HepG2 (cell line): ENCODE measurements around the gene MGAT4D. TPM values are rescaled to one million over a fixed set of nuclear protein-coding genes. Genes with fewer than 3 reads are reported as not detected.

Source experiments
- ATAC-seq: fragments of 200-7000 bp; cut with Tn5 transposase; 3 replicates; pipeline ENCODE4 v1.9.1; 2020; ENCODE audit warnings: mild to moderate bottlenecking, moderate library complexity
- BruUV-seq: library from RNA; stranded (reverse); fragments of 400-500 nt; replicated peaks from 2 replicates; lab custom pipeline; 2021; lab: Mats Ljungman, UMichigan
- CTCF ChIA-PET: fragments of 300-600 bp; formaldehyde crosslinking; extraction: SDS; loops from one replicate; lab custom pipeline; 2021; ENCODE audit warnings: low total read pairs, inconsistent platforms, low intra/inter-chr PET ratio; lab: Yijun Ruan, JAX
- POLR2A ChIA-PET: fragments of 350-600 bp; sonication (Branson Sonifier 250); formaldehyde crosslinking; loops from one replicate; lab custom pipeline; 2020; ENCODE audit warnings: antibody characterized with exemption, inconsistent platforms; lab: Yijun Ruan, JAX
- DNase-seq: peaks from one replicate; pipeline ENCODE4 v3.0.0-alpha.2; 2015; ENCODE audit warnings: low spot score
- FAIRE-seq: peaks from 3 replicates; lab custom pipeline; 2011; peaks lifted over from hg19 to GRCh38; lab: Jason Lieb, UNC
- H2AFZ ChIP-seq: one replicate; pipeline ENCODE4 v1.6.1; 2011; ENCODE audit warnings: low read length, inconsistent platforms
- H3K27ac ChIP-seq: fragments of 300-600 bp; 3 replicates; pipeline ENCODE4 v1.8.0; 2011; ENCODE audit warnings: mixed run types, mild to moderate bottlenecking, mixed read lengths, low read length, inconsistent platforms; ENCODE audit not compliant: insufficient read depth; ENCODE audit errors: extremely low read length
- H3K27me3 ChIP-seq, 2 experiments: fragments of 200-600 bp in 1 of 2; 2 replicates in 1 of 2; 3 replicates in 1 of 2; pipeline versions ENCODE4 v1.6.0 to v1.8.0; 2011; ENCODE audit warnings: low read length in 2 of 2, mild to moderate bottlenecking in 2 of 2, moderate library complexity in 2 of 2, inconsistent platforms in 1 of 2; ENCODE audit not compliant: insufficient read depth in 2 of 2, control insufficient read depth in 1 of 2
- H3K36me3 ChIP-seq, 2 experiments: fragments of 200-600 bp in 1 of 2; replicated peaks in 1 of 2; 2 replicates in 1 of 2; 3 replicates in 1 of 2; pipeline versions ENCODE4 v1.5.1 to v1.8.0; 2011; ENCODE audit warnings: low read length in 2 of 2, inconsistent platforms in 1 of 2; ENCODE audit not compliant: insufficient read depth in 2 of 2, control insufficient read depth in 1 of 2
- H3K4me1 ChIP-seq: 2 replicates; pipeline ENCODE4 v1.5.1; 2012; ENCODE audit warnings: low read length, inconsistent platforms; ENCODE audit not compliant: insufficient read depth
- H3K4me2 ChIP-seq: 2 replicates; pipeline ENCODE4 v1.6.0; 2011; ENCODE audit warnings: low read depth, low read length, inconsistent platforms
- H3K4me3 ChIP-seq, 3 experiments: fragments of 200-600 bp in 1 of 3; sonication (generic), shearing (Covaris generic) in 1 of 3; replicated peaks in 1 of 3; 2 replicates each; pipeline ENCODE4 v1.5.1; 2011 to 2016; ENCODE audit warnings: low read length in 3 of 3, inconsistent platforms in 2 of 3, low read depth in 2 of 3, mild to moderate bottlenecking in 2 of 3, control low read depth in 1 of 3, mixed read lengths in 1 of 3; ENCODE audit not compliant: insufficient read depth in 1 of 3
- H3K79me2 ChIP-seq: one replicate; pipeline ENCODE4 v1.6.1; 2011; ENCODE audit warnings: low read length, inconsistent platforms; ENCODE audit not compliant: insufficient read depth
- H3K9ac ChIP-seq: 2 replicates; pipeline ENCODE4 v1.6.0; 2011; ENCODE audit warnings: mild to moderate bottlenecking, low read depth, low read length, inconsistent platforms; ENCODE audit not compliant: insufficient read depth
- H3K9me3 ChIP-seq: 2 replicates; pipeline ENCODE4 v1.5.1; 2012; ENCODE audit warnings: mild to moderate bottlenecking, low read length
- H4K20me1 ChIP-seq: 2 replicates; pipeline ENCODE4 v1.6.0; 2011; ENCODE audit warnings: inconsistent platforms, mild to moderate bottlenecking, low read length, moderate library complexity; ENCODE audit not compliant: insufficient read depth
- ARHGAP35 ChIP-seq: sonication (generic); formaldehyde crosslinking; IDR thresholded peaks from 2 replicates; pipeline ENCODE4 v1.9.0; 2022; ENCODE audit warnings: mild to moderate bottlenecking, inconsistent platforms, moderate library complexity, missing genetic modification reagents, borderline replicate concordance
- ARID3A ChIP-seq: IDR thresholded peaks from 2 replicates; pipeline ENCODE4 v1.6.1; 2012; ENCODE audit warnings: low read depth, low read length, improper control_type of control experiment
- E2F1 ChIP-seq: sonication (generic); formaldehyde crosslinking; IDR thresholded peaks from 2 replicates; pipeline ENCODE4 v1.5.0; 2020; ENCODE audit warnings: missing genetic modification reagents
- HOXA7 ChIP-seq: sonication (generic); formaldehyde crosslinking; IDR thresholded peaks from 2 replicates; pipeline ENCODE4 v1.8.1; 2022; ENCODE audit warnings: mild to moderate bottlenecking, missing genetic modification reagents, moderate library complexity
- NFATC3 ChIP-seq: sonication (generic); formaldehyde crosslinking; IDR thresholded peaks from 2 replicates; pipeline ENCODE4 v1.5.1; 2020; ENCODE audit warnings: mild to moderate bottlenecking, missing genetic modification reagents
- REXO4 ChIP-seq: sonication (generic); formaldehyde crosslinking; IDR thresholded peaks from 2 replicates; pipeline ENCODE4 v1.8.0; 2022; ENCODE audit warnings: missing genetic modification reagents, mild to moderate bottlenecking, borderline replicate concordance
- STAT5B ChIP-seq: sonication (generic); formaldehyde crosslinking; IDR thresholded peaks from 2 replicates; pipeline ENCODE4 v1.4.0; 2020; ENCODE audit warnings: missing genetic modification reagents
- TBX2 ChIP-seq: sonication (generic); formaldehyde crosslinking; IDR thresholded peaks from 2 replicates; pipeline ENCODE4 v1.5.0; 2020; ENCODE audit warnings: missing genetic modification reagents, mild to moderate bottlenecking, borderline replicate concordance
- ZBTB2 ChIP-seq: sonication (generic); formaldehyde crosslinking; IDR thresholded peaks from 2 replicates; pipeline ENCODE4 v1.8.0; 2022; ENCODE audit warnings: low read depth, missing genetic modification reagents
- ZNF605 ChIP-seq: sonication (generic); formaldehyde crosslinking; IDR thresholded peaks from 2 replicates; pipeline ENCODE4 v1.8.0; 2022; ENCODE audit warnings: mild to moderate bottlenecking, missing genetic modification reagents
- ZNF883 ChIP-seq: sonication (generic); formaldehyde crosslinking; IDR thresholded peaks from 2 replicates; pipeline ENCODE4 v1.5.1; 2020; ENCODE audit warnings: mild to moderate bottlenecking, missing genetic modification reagents; ENCODE audit errors: not compliant biosample characterization
- in situ Hi-C: cut with HindIII; loops from 2 replicates; pipeline ENCODE4 v1.10.0; 2017; ENCODE audit warnings: low pct_unique_long_range_greater_than_20kb; ENCODE audit not compliant: extremely low pct_ligation_motif_present
- intact Hi-C: fragments of 100-400 bp; cut with micrococcal nuclease; formaldehyde crosslinking; loops from one replicate; pipeline ENCODE4 v1.10.0; 2022; ENCODE audit not compliant: unreplicated experiment
- polyA plus RNA-seq, 8 experiments: library from polyadenylated mRNA; depleted of rRNA in 3 of 8; stranded (reverse) in 7 of 8; unstranded in 1 of 8; fragments of >200 nt; fragmentation: Illumina TruSeq in 4 of 8; extraction: Trizol in 4 of 8; gene quantifications; 2 replicates each; pipeline versions ENCODE4 v1.2.1 to v1.2.3, GENCODE V29; 2011 to 2016; ENCODE audit warnings: low read depth in 4 of 8, missing spikeins in 1 of 8, mixed read lengths in 1 of 8; ENCODE audit not compliant: insufficient read depth in 1 of 8
- total RNA-seq, 5 experiments: library from RNA; depleted of rRNA; stranded (reverse); fragments of >200 nt; fragmentation: Illumina TruSeq; extraction: Trizol; gene quantifications; 2 replicates each; pipeline ENCODE4 v1.2.3, GENCODE V29; 2016; ENCODE audit warnings: low read depth in 1 of 5

MGAT4D gene
- total and polyA plus RNA-seq, 2 of the 13 experiments (the other 11 are each of a cell fraction or from before 2014, with no cell fraction given): not detected

DNA sequence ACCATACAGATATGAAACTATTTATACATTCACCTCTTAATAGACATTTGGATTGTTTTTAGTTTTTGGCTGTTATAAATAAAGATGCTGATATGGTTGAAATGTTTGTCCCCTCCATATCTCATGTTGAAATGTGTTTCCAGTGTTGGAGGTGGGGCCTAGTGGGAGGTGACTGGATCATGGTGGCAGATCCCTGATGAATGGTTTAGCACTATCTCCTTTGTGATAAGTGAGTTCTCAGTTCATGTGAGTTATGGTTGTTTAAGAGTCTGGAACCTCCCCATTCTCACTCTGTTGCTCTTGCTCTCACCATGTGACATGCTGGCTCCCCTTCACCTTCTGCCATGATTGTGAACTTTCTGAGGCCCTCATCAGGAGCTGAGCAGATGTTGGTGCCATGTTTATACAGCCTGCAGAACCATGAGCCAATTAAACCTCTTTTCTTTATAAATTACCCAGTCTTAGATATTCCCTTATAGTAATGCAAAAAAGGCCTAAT lies 58.4 kb downstream of the MGAT4D start:
- H3K36me3 ChIP-seq: no peaks in the 10 kb centered on the region
- ChIA-PET CTCF (no interaction called here), POLR2A (no interaction called here)
- no peaks in the 10 kb centered on the region for H4K20me1 ChIP-seq
- H3K4me2 ChIP-seq: no peak overlapping the region
- H3K27ac ChIP-seq: no peak overlapping the region
- in situ Hi-C loops: no loop called here
- no peaks in the 10 kb centered on the region for H3K79me2 ChIP-seq
- ATAC-seq (no peak), DNase-seq (no peak), FAIRE-seq (no peak)
- 0 out of 5 replicates have a peak, but pooled peaks cover 0 to 2% of the 10 kb centered on the region in 2 experiments for H3K27me3 ChIP-seq
- BruUV-seq: no TSS peak
- H3K4me3 ChIP-seq: no peak overlapping the region
- no peaks in the 10 kb centered on the region for H3K4me1 ChIP-seq
- no peaks in the 10 kb centered on the region for H3K9me3 ChIP-seq
- intact Hi-C loops: loop anchor here (10.0 kb wide), 1 partner anchor 995 kb away; no protein-coding TSS in a partner anchor
- no peak overlapping the region for H3K9ac ChIP-seq
- no peak overlapping the region for H2AFZ ChIP-seq
- TF ChIP-seq E2F1 (CRISPR knock-in tag) (no peak), ARHGAP35 (CRISPR knock-in tag) (no peak), REXO4 (CRISPR knock-in tag) (no peak), HOXA7 (CRISPR knock-in tag) (no peak), NFATC3 (CRISPR knock-in tag) (no peak), STAT5B (no peak), TBX2 (no peak), ZNF605 (CRISPR knock-in tag) (no peak), ZBTB2 (CRISPR knock-in tag) (no peak), ARID3A (no peak), ZNF883 (CRISPR knock-in tag) (no peak)
